H1 (cell line): ENCODE data around the gene ADM5. TPM values are rescaled to one million over a fixed set of nuclear protein-coding genes. Genes with fewer than 3 reads are reported as not detected.

Experiments
- ATF2 ChIP-seq: IDR thresholded peaks from 2 replicates; pipeline ENCODE4 v1.6.1; 2012; ENCODE audit warnings: low read length, inconsistent platforms
- CHD7 ChIP-seq: fragments of 300-600 bp; sonication (generic); IDR thresholded peaks from 2 replicates; pipeline ENCODE4 v1.7.1; 2012; ENCODE audit warnings: low read length, moderate library complexity, mild to moderate bottlenecking, inconsistent platforms; ENCODE audit not compliant: insufficient replicate concordance
- CTBP2 ChIP-seq: IDR thresholded peaks from 2 replicates; pipeline ENCODE4 v1.7.0; 2011; ENCODE audit warnings: borderline replicate concordance, mild to moderate bottlenecking, moderate library complexity, mixed read lengths, low read length; ENCODE audit not compliant: insufficient read depth, insufficient read length
- EGR1 ChIP-seq: IDR thresholded peaks from 2 replicates; pipeline ENCODE4 v1.6.1; 2011; ENCODE audit warnings: low read depth, low read length, borderline replicate concordance
- EP300 ChIP-seq, 2 experiments: IDR thresholded peaks; 1 replicate in 1 of 2; 2 replicates in 1 of 2; pipeline ENCODE4 v1.6.1; 2011 to 2012; ENCODE audit warnings: low read depth in 2 of 2, low read length in 2 of 2, mild to moderate bottlenecking in 2 of 2, borderline replicate concordance in 1 of 2, inconsistent platforms in 1 of 2, moderate library complexity in 1 of 2
- KDM4A ChIP-seq: IDR thresholded peaks from one replicate; pipeline ENCODE4 v1.7.1; 2012; ENCODE audit warnings: low read depth, mild to moderate bottlenecking, moderate library complexity, low read length, inconsistent platforms; ENCODE audit not compliant: severe bottlenecking
- RXRA ChIP-seq: IDR thresholded peaks from 2 replicates; pipeline ENCODE4 v1.6.1; 2011; ENCODE audit warnings: low read depth, mild to moderate bottlenecking, low read length, moderate library complexity; ENCODE audit not compliant: insufficient read depth
- SRF ChIP-seq: IDR thresholded peaks from 2 replicates; pipeline ENCODE4 v1.6.1; 2011; ENCODE audit warnings: mild to moderate bottlenecking, low read depth, low read length, moderate library complexity
- polyA plus RNA-seq, 7 experiments: library from polyadenylated mRNA; depleted of rRNA in 3 of 7; stranded (reverse) in 5 of 7; unstranded in 2 of 7; fragments of >200 nt in 5 of 7; fragments of 200-250 nt in 2 of 7; gene quantifications; 1 replicate in 5 of 7; 2 replicates in 1 of 7; 4 replicates in 1 of 7; pipeline versions ENCODE4 v1.2.1 to v1.2.3, GENCODE V29; 2011 to 2013; ENCODE audit warnings: missing spikeins in 2 of 7, mixed read lengths in 2 of 7
- total RNA-seq: library from RNA; stranded (reverse); fragmentation: NEBNext Ultra II Directional; extraction: Animal tissue kit (Norgen Biotek cat#: 25700); gene quantifications from 2 replicates; pipeline ENCODE4 v1.2.1, GENCODE V29; 2021

The ADM5 gene
- total and polyA plus RNA-seq, 2 of the 8 experiments (the other 6 are each of a cell fraction or from before 2014, with no cell fraction given), result 2.5 to 2.6 TPM

- TF ChIP-seq EP300 (IDR thresholded peaks at IDR 0.05; ENCODE audit: borderline replicate concordance in 1 of 2, low read depth in 2 of 2, low read length in 2 of 2) (peak in 1 of 2 experiments; percentile 99; a peak in 2 of 3 replicates), CHD7 (no peak), RXRA (no peak), KDM4A (no peak), SRF (no peak), ATF2 (no peak), CTBP2 (no peak), EGR1 (peak; percentile 76; the same call in 1 of the 2 replicates)
These were observed 13.1 kb upstream of the ADM5 start (continued) for GRCh38 chr19:49676136-49676783.
